Stimulated activated CD4-positive, alpha-beta T cell treated with anti-CD3 and anti-CD28 coated beads, Interleukin-4, amount 100 ng/mL, for 24 hours (primary cell): ENCODE data around the gene C6orf89.
A peak's percentile ranks its signal among the peaks of the same experiment; 100 is the strongest.

ENCODE experiments used
- DNase-seq: peaks from one replicate; pipeline ENCODE4 v3.0.0-alpha.2; 2020

C6orf89 gene

GRCh38 chr6:36953931-36954261 is 68.1 kb downstream of the C6orf89 start:
- DNase-seq = no peak

- no peak for DNase-seq
These were observed 68.6 kb downstream of the C6orf89 start, which contains the start of gene PI16 for GRCh38 chr6:36954262-36954931. Gene PI16, plus strand, starts transcription at chr6:36954738. Its CDS starts 23 bp downstream, at chr6:36954761.

- DNase-seq = no peak
These were observed 69.4 kb downstream of the C6orf89 start for GRCh38 chr6:36955136-36955535.

GRCh38 chr6:36955671-36956445 is 70.1 kb downstream of the C6orf89 start:
- DNase-seq = no peak

GRCh38 chr6:36956446-36956820 is 70.7 kb downstream of the C6orf89 start:
- DNase-seq = no peak

GRCh38 chr6:36957773-36958271 is 72.1 kb downstream of the C6orf89 start:
- DNase-seq = no peak

GRCh38 chr6:36958775-36959554 is 73.2 kb downstream of the C6orf89 start:
- no peak for DNase-seq

GRCh38 chr6:36959555-36960250 is 74.0 kb downstream of the C6orf89 start:
- DNase-seq = no peak

GRCh38 chr6:36961441-36962435 is 76.0 kb downstream of the C6orf89 start:
- DNase-seq = no peak

GRCh38 chr6:36962874-36963273 is 77.1 kb downstream of the C6orf89 start:
- peak; percentile 78 for DNase-seq

GRCh38 chr6:36963451-36964290 is 77.9 kb downstream of the C6orf89 start:
- no peak for DNase-seq

- no peak for DNase-seq
These were observed 78.6 kb downstream of the C6orf89 start for GRCh38 chr6:36964349-36964748.

- no peak for DNase-seq
These were observed 79.2 kb downstream of the C6orf89 start for GRCh38 chr6:36964908-36965307.

GRCh38 chr6:36967301-36967700 is 81.5 kb downstream of the C6orf89 start:
- DNase-seq = no peak

- DNase-seq = no peak
These were observed 82.0 kb downstream of the C6orf89 start for GRCh38 chr6:36967757-36968156.

GRCh38 chr6:36968266-36968977 is 82.7 kb downstream of the C6orf89 start:
- no peak for DNase-seq

GRCh38 chr6:36969240-36969691 is 83.5 kb downstream of the C6orf89 start:
- DNase-seq = no peak

- DNase-seq = no peak
These were observed 84.5 kb downstream of the C6orf89 start for GRCh38 chr6:36969988-36970891.
